22Rv1 (cell line): ENCODE data around the gene JAGN1.

Source experiments
- CTCF ChIP-seq: fragments of 450-650 bp; IDR thresholded peaks from 2 replicates; pipeline ENCODE4 v1.5.1; 2017; ENCODE audit warnings: mild to moderate bottlenecking
- ZFX ChIP-seq: fragments of 450-650 bp; IDR thresholded peaks from 2 replicates; pipeline ENCODE4 v1.6.1; 2017; ENCODE audit warnings: antibody characterized with exemption, borderline replicate concordance

GRCh38 chr3:9915254-9916141, 25.1 kb downstream of the JAGN1 start:
- TF ChIP-seq CTCF: peak; percentile 7
- TF ChIP-seq ZFX: no peak
